Subcutaneous abdominal adipose tissue (tissue), 5 donors: ENCODE results near the gene TAF1.
"Not testable (repeated sequence)": the region's sequence is repeated elsewhere in the genome, so short reads cannot be mapped to it uniquely, and the experiment has no call there.

Experiments used
- H3K27ac ChIP-seq: one replicate; pipeline ENCODE4 v1.7.0; 2013; ENCODE audit warnings: low read depth, mild to moderate bottlenecking, inconsistent platforms, low read length, moderate library complexity
- H3K27me3 ChIP-seq, 5 donors: one replicate each; pipeline ENCODE4 v1.7.0; 2013; ENCODE audit warnings: low read length in 5 of 5, inconsistent platforms in 1 of 5; ENCODE audit not compliant: control insufficient read depth in 5 of 5, insufficient read depth in 4 of 5
- H3K36me3 ChIP-seq, 5 donors: one replicate each; pipeline ENCODE4 v1.7.0; 2013; ENCODE audit warnings: low read length in 5 of 5; ENCODE audit not compliant: control insufficient read depth in 5 of 5, insufficient read depth in 5 of 5
- H3K4me1 ChIP-seq, 5 donors: one replicate each; pipeline ENCODE4 v1.7.0; 2013; ENCODE audit warnings: low read length in 5 of 5, mild to moderate bottlenecking in 3 of 5, moderate library complexity in 1 of 5; ENCODE audit not compliant: control insufficient read depth in 5 of 5, insufficient read depth in 5 of 5
- H3K4me3 ChIP-seq, 5 donors: one replicate each; pipeline ENCODE4 v1.7.0; 2013; ENCODE audit warnings: low read length in 5 of 5, low read depth in 1 of 5
- H3K9ac ChIP-seq, 5 donors: one replicate each; pipeline ENCODE4 v1.7.0; 2013; ENCODE audit warnings: low read length in 5 of 5, mild to moderate bottlenecking in 4 of 5, moderate library complexity in 3 of 5
- H3K9me3 ChIP-seq, 5 donors: one replicate each; pipeline ENCODE4 v1.7.0; 2013; ENCODE audit warnings: low read length in 5 of 5; ENCODE audit not compliant: control insufficient read depth in 5 of 5
- donor health status: healthy.
- donor health status: healthy.
- donor health status: healthy.
- donor health status: healthy.
- donor health status: healthy.

The TAF1 gene

GRCh38 chrX:71420686-71421085 is 54.5 kb downstream of the TAF1 start:
- no peak overlapping the region for H3K27ac ChIP-seq
- H3K4me1 ChIP-seq = no peaks in the 10 kb centered on the region
- H3K9ac ChIP-seq = no peak overlapping the region
- peaks cover 12 to 41% (median 26%) of the 10 kb centered on the region in 5 donors for H3K36me3 ChIP-seq
- H3K9me3 ChIP-seq = no peaks in the 10 kb centered on the region
- H3K4me3 ChIP-seq = no peak overlapping the region
- H3K27me3 ChIP-seq = peaks cover 0 to 2% (median 0%) of the 10 kb centered on the region in 5 donors

- H3K9ac ChIP-seq = no peak overlapping the region
These were observed 66.6 kb downstream of the TAF1 start for GRCh38 chrX:71432733-71433132.

DNA sequence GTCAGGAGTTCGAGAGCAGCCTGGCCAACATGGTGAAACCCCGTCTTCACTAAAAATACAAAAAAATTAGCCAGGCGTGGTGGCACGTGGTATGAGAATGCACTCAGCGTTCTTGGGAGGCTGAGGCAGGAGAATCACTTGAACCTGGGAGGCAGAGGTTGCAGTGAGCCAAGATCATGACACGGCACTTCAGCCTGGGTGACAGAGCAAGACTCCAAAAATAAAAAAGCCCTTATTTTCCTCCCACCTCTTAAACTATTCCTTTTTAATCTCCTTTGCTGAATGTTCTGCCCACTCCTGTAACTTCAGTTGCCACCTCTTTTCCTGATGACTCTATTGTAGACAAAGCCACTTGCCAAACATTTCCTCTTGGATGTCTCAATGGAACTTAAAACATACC is 72.6 kb downstream of the TAF1 start:
- Histone ChIP-seq H3K9me3 (peaks cover 0 to 3% (median 0%) of the 10 kb centered on the region in 5 donors), H3K4me1 (peaks cover 0 to under 1% (median 0%) of the 10 kb centered on the region in 5 donors), H3K27ac (no peak overlapping the region), H3K27me3 (no peaks in the 10 kb centered on the region), H3K36me3 (peaks cover 0 to 11% (median 5%) of the 10 kb centered on the region in 5 donors), H3K9ac (no peak overlapping the region), H3K4me3 (no peak overlapping the region)

More at GRCh38 chrX:71432733-71433132, 66.6 kb downstream of the TAF1 start:
- H3K36me3 ChIP-seq = peaks cover 0 to 8% (median 5%) of the 10 kb centered on the region in 5 donors
- H3K4me3 ChIP-seq = no peak overlapping the region
- no peaks in the 10 kb centered on the region for H3K27me3 ChIP-seq
- peaks cover 0 to 9% (median 0%) of the 10 kb centered on the region in 5 donors for H3K4me1 ChIP-seq
- H3K27ac ChIP-seq = no peak overlapping the region
- no peaks in the 10 kb centered on the region for H3K9me3 ChIP-seq

GRCh38 chrX:71439420-71439819 is 73.3 kb downstream of the TAF1 start:
- Histone ChIP-seq H3K9ac (no peak overlapping the region), H3K27ac (no peak overlapping the region), H3K27me3 (no peaks in the 10 kb centered on the region), H3K36me3 (peaks cover 2 to 11% (median 4%) of the 10 kb centered on the region in 5 donors), H3K4me3 (no peak overlapping the region), H3K4me1 (no peaks in the 10 kb centered on the region), H3K9me3 (peaks cover 0 to 3% (median 0%) of the 10 kb centered on the region in 5 donors)

DNA sequence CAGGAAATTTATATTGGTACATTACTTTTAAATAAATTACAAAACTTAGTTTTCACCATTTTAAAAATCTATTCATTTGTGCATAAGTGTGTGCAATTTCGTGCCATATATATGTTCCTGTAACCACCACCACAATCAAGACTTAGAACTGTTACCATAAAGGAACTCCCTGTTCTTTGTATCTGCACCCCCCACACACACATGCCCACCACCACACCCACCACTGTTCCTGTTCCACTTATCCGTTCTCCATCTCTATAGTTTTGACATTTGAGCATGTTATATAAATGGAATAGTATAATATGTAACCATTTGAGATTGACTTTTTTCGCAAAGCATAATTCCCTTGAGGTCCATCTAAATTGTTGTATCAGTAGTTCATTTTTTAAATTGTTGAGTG is 73.7 kb downstream of the TAF1 start:
- Histone ChIP-seq H3K4me1 (no peaks in the 10 kb centered on the region), H3K4me3 (no peak overlapping the region), H3K27me3 (no peaks in the 10 kb centered on the region), H3K27ac (no peak overlapping the region), H3K36me3 (peaks cover 0 to 12% (median 4%) of the 10 kb centered on the region in 5 donors), H3K9ac (no peak overlapping the region), H3K9me3 (peaks cover 0 to 3% (median 0%) of the 10 kb centered on the region in 5 donors)

DNA sequence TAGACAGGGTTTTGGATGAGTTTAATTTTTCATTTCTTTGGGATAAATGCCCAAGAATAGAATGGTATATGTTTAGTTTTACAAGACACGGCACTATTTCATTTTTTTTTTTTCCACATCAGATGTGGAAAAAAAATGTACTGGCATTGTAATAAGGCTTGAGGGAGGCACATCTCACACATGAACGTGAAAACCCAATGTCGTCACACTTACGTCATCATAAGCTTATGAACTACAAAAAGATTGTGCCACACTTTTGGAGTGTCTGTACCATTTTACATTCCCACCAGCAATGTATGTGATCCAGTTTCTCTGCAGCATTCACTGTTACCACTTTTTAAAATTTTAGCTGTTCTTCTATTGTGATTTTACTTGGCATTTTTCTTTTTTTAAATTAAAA is 74.2 kb downstream of the TAF1 start:
- no peak overlapping the region for H3K9ac ChIP-seq
- H3K4me3 ChIP-seq = no peak overlapping the region
- H3K27ac ChIP-seq = no peak overlapping the region

DNA sequence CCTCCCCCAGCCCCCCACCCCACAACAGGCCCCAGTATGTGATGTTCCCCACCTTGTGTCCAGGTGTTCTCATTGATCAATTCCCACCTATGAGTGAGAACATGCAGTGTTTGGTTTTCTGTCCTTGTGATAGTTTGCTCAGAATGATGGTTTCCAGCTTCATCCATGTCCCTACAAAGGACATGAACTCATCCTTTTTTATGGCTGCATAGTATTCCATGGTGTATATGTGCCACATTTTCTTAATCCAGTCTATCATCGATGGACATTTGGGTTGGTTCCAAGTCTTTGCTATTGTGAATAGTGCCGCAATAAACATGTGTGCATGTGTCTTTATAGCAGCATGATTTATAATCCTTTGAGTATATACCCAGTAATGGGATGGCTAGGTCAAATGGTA is 75.7 kb downstream of the TAF1 start:
- not testable (repeated sequence) for H3K27ac ChIP-seq, H3K4me1 ChIP-seq, H3K27me3 ChIP-seq, H3K4me3 ChIP-seq, H3K9ac ChIP-seq, H3K9me3 ChIP-seq
- peaks cover 0 to 15% (median 4%) of the 10 kb centered on the region in 5 donors for H3K36me3 ChIP-seq

More for the DNA sequence above, 74.2 kb downstream of the TAF1 start:
- Histone ChIP-seq H3K36me3 (peaks cover 0 to 14% (median 4%) of the 10 kb centered on the region in 5 donors), H3K4me1 (no peaks in the 10 kb centered on the region), H3K27me3 (no peaks in the 10 kb centered on the region), H3K9me3 (peaks cover 0 to 3% (median 0%) of the 10 kb centered on the region in 5 donors)

GRCh38 chrX:71450433-71451106 is 84.4 kb downstream of the TAF1 start:
- Histone ChIP-seq H3K4me3 (no peak overlapping the region), H3K36me3 (peaks cover 6 to 36% (median 12%) of the 10 kb centered on the region in 5 donors), H3K9ac (no peak overlapping the region), H3K4me1 (no peaks in the 10 kb centered on the region), H3K27ac (no peak overlapping the region), H3K9me3 (no peaks in the 10 kb centered on the region), H3K27me3 (no peaks in the 10 kb centered on the region)

GRCh38 chrX:71451518-71451917 is 85.4 kb downstream of the TAF1 start:
- H3K27me3 ChIP-seq, H3K9ac ChIP-seq, H3K9me3 ChIP-seq, H3K4me1 ChIP-seq, H3K4me3 ChIP-seq, H3K27ac ChIP-seq: not testable (repeated sequence)
- H3K36me3 ChIP-seq = peaks cover 7 to 39% (median 18%) of the 10 kb centered on the region in 5 donors

DNA sequence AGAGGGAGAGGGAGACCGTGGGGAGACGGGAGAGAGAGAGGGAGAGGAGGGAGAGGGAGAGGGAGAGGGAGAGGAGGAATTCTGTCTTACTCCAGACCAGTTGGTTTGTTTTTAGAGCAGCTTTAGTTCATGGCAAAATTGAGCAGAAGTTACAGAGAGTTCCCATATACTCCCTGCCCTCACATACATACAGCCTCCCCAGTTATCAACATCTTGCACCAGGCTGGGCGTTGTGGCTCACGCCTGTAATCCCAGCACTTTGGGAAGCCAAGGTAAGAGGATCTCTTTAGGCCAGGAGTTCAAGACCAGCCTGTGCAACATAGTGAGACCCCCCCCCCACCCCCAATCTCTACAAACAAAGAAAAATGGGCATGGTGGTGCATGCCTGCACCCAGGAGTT is 86.9 kb downstream of the TAF1 start:
- Histone ChIP-seq H3K4me1 (no peaks in the 10 kb centered on the region), H3K9ac (no peak overlapping the region), H3K9me3 (no peaks in the 10 kb centered on the region), H3K27me3 (no peaks in the 10 kb centered on the region), H3K27ac (no peak overlapping the region), H3K36me3 (peaks cover 18 to 45% (median 24%) of the 10 kb centered on the region in 5 donors), H3K4me3 (no peak overlapping the region)
